ENCODE results near the gene SLC12A9. TPM values are rescaled to one million over a fixed set of nuclear protein-coding genes. Genes with fewer than 3 reads are reported as not detected.

SLC12A9 gene
- total and polyA plus RNA-seq, 2 of the 8 experiments (the other 6 are each of a cell fraction or from before 2014, with no cell fraction given): 31.4 to 40.1 TPM

DNA sequence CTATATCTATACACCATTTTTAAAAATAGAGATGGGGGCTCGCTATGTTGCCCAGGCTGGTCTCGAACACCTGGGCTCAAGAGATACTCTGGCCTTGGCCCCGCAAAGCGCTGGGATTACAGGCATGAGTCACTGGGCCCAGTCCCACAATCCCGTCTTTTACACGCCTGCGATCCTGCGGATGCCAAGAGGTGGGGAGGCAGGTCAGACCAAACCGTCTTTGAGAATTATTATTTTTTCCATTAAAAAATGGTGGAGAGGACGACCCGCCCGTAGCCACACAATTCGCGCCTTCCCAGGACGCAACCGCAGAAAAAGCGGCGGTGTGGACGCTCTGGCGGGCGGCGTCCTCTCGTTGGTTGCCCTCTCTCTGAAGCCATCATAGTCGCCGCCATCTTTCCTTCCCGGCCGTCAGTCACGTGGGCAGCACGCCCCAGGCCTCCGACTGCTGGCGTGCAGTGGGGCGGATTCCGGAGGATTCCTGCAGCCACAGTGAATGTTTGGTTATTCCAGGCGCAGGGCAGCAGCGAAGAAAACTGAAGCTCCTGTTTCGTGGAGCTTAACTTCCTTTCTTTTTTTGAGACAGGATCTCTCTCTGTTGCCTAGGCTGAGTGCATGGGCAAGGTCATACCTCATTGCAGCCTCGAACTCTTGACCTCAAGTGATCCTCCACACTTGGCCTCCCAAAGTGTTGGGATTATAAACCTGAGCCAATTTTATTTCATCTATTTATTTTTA is 15.2 kb upstream of the SLC12A9 start (continued):
- TF ChIP-seq, protein P1, sequence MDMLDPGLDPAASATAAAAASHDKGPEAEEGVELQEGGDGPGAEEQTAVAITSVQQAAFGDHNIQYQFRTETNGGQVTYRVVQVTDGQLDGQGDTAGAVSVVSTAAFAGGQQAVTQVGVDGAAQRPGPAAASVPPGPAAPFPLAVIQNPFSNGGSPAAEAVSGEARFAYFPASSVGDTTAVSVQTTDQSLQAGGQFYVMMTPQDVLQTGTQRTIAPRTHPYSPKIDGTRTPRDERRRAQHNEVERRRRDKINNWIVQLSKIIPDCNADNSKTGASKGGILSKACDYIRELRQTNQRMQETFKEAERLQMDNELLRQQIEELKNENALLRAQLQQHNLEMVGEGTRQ (IDR thresholded peaks at IDR 0.05; ENCODE audit: low read length): peak; percentile 96
- TF ChIP-seq CREB1 (IDR thresholded peaks at IDR 0.05) (peak; percentile 81), TBP (IDR thresholded peaks at IDR 0.05; ENCODE audit: low read depth, low read length) (peak; percentile 79), JUN (IDR thresholded peaks at IDR 0.05; ENCODE audit: low read depth, low read length) (0 out of 2 replicates have a peak, but pooled peaks have one; percentile 6), FOSL1 (IDR thresholded peaks at IDR 0.05; ENCODE audit: insufficient read depth, low read depth, low read length) (no peak), SIN3A (conservative IDR thresholded peaks at IDR 0.05 in 1 of 2, IDR thresholded peaks at IDR 0.05 in 1 of 2; ENCODE audit: low read depth in 1 of 2, low read length in 2 of 2) (peak in 1 of 2 experiments; percentile 71; a peak in 2 of 4 replicates), SIX5 (IDR thresholded peaks at IDR 0.05; ENCODE audit: low read depth, low read length) (peak; percentile 51; the same call in 1 of the 2 replicates), YY1 (IDR thresholded peaks at IDR 0.05; ENCODE audit: low read depth, low read length) (peak; percentile 99), SP4 (IDR thresholded peaks at IDR 0.05; ENCODE audit: low read length) (peak; percentile 70; the same call in 1 of the 2 replicates), CHD2 (IDR thresholded peaks at IDR 0.05; ENCODE audit: low read length) (0 out of 2 replicates have a peak, but pooled peaks have one; percentile 27), EGR1 (IDR thresholded peaks at IDR 0.05; ENCODE audit: borderline replicate concordance, low read depth, low read length) (no peak), POLR2AphosphoS5 (IDR thresholded peaks at IDR 0.05; ENCODE audit: low read depth, low read length) (peak; percentile 46), ASH2L (IDR thresholded peaks at IDR 0.05; ENCODE audit: low read length) (peak; percentile 43), SP2 (IDR thresholded peaks at IDR 0.05; ENCODE audit: low read length) (peak; percentile 81), TEAD4 (IDR thresholded peaks at IDR 0.05; ENCODE audit: low read depth, low read length) (peak; percentile 82)
- TF ChIP-seq, protein P2, sequence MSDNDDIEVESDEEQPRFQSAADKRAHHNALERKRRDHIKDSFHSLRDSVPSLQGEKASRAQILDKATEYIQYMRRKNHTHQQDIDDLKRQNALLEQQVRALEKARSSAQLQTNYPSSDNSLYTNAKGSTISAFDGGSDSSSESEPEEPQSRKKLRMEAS (IDR thresholded peaks at IDR 0.05): peak; percentile 96
- TF ChIP-seq, protein P3, sequence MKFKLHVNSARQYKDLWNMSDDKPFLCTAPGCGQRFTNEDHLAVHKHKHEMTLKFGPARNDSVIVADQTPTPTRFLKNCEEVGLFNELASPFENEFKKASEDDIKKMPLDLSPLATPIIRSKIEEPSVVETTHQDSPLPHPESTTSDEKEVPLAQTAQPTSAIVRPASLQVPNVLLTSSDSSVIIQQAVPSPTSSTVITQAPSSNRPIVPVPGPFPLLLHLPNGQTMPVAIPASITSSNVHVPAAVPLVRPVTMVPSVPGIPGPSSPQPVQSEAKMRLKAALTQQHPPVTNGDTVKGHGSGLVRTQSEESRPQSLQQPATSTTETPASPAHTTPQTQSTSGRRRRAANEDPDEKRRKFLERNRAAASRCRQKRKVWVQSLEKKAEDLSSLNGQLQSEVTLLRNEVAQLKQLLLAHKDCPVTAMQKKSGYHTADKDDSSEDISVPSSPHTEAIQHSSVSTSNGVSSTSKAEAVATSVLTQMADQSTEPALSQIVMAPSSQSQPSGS (IDR thresholded peaks at IDR 0.05; ENCODE audit: low read length): peak; percentile 77; the same call in 1 of the 2 replicates
- TF ChIP-seq, protein P4, sequence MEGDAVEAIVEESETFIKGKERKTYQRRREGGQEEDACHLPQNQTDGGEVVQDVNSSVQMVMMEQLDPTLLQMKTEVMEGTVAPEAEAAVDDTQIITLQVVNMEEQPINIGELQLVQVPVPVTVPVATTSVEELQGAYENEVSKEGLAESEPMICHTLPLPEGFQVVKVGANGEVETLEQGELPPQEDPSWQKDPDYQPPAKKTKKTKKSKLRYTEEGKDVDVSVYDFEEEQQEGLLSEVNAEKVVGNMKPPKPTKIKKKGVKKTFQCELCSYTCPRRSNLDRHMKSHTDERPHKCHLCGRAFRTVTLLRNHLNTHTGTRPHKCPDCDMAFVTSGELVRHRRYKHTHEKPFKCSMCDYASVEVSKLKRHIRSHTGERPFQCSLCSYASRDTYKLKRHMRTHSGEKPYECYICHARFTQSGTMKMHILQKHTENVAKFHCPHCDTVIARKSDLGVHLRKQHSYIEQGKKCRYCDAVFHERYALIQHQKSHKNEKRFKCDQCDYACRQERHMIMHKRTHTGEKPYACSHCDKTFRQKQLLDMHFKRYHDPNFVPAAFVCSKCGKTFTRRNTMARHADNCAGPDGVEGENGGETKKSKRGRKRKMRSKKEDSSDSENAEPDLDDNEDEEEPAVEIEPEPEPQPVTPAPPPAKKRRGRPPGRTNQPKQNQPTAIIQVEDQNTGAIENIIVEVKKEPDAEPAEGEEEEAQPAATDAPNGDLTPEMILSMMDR (IDR thresholded peaks at IDR 0.05; ENCODE audit: control extremely low read depth in 1 of 3, insufficient read depth in 1 of 3, low read depth in 1 of 3, low read length in 3 of 3): no peak
